SIG-M5 (cell line): ENCODE measurements around the gene LMF1.
"Not testable (repeated sequence)": the region's sequence is repeated elsewhere in the genome, so short reads cannot be mapped to it uniquely, and the experiment has no call there.

ENCODE experiments used
- DNase-seq: peaks from one replicate; lab custom pipeline; 2025; lab: John Stamatoyannopoulos, UW

LMF1 gene

DNA sequence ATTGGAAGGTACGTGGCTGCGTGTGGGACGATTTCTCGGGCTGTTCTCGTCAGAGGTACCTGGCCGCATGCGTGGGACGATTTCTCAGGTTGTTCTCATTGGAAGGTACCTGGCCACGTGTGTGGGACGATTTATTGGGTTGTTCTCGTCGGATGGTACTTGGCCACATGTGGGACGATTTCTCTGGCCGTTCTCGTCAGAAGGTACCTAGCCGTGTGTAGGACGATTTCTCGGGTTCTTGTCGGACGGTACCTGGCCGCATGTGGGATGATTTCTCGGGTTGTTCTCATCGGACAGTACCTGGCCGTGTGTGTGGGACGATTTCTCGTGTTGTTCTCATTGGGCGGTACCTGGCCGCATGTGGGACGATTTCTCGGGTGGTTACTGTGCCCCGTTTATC lies 120.1 kb downstream of the LMF1 start:
- no peak for DNase-seq

- no peak for DNase-seq
Observed at GRCh38 chr16:848510-849253, 122.1 kb downstream of the LMF1 start.

DNA sequence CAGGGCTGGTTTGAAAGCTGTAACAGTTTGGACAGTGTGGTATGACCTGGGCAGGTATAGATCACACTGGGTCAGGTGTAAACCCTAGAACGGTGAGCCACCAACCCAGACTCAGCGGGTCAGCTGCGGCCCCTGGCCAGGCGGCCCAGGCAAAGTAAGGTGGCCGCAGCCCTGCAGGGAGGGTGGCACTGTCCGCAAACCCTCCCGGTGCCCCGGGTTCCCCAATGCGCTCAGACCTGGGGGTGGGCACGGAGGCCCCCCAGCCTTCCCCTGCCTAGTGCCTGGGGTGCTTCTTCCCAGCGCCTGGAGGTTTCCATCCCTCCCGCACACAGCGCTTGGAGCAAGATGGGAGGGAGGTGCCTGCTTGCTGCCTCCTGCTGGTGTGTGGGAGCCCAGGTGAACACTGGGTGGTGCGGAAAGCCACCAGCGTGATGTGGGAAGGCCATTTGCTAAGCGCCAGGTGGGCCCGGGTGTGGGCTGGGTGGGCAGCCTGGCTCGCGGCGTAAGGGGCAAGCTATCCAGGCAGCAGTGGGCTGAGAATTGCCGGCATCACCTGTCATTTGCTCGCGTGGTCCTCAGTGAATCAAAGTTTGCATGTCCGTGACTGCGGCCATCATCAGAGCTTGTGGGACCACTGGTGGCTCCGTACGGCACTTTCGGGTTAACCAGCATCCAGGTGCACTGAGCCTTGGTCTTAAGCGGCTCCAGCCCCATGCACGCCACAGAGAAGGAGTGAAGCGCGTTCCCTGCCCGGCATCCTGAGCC lies 122.9 kb downstream of the LMF1 start:
- no peak for DNase-seq

DNA sequence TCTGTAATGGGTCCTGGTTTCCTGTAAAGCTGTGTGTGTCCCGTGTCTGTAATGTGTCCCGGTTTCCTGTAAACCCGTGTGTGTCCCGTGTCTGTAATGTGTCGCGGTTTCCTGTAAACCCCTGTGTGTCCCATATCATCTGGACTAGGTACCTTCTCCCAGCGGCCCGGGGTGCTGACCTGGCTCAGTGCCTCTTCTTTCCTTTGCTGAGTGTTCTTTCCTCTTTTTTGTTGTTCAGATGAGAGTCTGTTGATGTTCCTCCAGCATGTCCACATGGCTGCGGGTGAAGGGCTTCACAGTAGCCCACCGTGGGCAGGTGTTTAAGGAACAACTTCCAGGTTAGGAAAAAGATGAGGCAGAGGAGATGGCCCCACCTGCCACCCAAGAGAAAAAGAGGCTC lies 123.6 kb downstream of the LMF1 start:
- no peak for DNase-seq

DNA sequence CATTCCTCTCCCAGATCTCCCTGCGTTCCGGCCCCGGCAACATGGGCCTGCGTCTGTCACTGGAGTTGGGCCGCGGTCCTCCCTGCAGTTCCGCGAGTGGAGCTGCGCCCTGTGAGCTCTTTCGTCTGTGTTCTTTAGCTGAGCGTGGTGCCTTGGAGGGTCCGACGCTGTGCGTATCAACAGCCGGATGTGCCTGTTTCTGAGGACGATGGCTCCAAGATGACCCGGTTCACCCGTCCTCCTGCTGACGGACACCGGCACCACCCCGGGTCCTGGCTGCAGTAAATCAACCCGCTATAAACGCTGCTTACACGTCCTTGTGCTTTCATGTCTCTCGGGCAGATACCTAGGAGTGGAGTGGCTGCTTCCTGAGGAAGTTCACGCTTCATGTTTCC lies 125.4 kb downstream of the LMF1 start:
- DNase-seq, result no peak

DNA sequence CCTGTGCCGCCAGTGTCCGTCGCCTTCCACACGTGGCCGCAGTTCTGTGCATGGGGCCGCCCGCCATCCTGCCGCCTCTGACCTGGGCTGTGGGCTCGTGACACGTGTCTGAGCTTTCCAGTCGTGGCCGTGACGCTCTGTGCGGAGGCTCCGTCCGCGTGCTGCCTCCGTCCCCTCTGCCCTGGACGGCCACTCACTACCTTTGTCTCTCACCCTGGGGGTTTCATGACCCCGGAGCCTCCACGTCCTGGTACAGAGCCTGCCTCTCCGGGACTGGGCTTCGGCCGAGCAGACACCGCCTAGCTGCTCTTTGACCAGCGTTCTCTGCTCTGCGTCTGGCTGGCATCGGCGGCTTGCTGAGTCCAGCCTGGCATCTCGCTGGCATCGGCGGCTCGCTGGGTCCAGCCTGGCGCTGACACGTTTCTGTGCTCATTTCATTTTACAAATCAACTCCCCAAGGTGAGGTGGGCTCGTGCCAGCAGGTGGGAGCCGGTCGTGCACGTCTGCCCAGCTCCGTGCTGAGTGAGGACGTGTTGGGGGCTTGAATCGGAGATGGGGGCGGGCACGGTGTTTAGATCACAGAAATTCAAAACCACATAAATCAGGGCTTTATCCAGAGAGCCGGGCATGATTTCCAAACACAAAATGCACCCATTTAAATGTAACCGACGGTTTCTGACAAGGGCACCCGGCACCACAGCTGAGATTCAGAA lies 126.0 kb downstream of the LMF1 start:
- no peak for DNase-seq

- DNase-seq, result no peak
Observed at GRCh38 chr16:843771-844170, 127.0 kb downstream of the LMF1 start.

DNA sequence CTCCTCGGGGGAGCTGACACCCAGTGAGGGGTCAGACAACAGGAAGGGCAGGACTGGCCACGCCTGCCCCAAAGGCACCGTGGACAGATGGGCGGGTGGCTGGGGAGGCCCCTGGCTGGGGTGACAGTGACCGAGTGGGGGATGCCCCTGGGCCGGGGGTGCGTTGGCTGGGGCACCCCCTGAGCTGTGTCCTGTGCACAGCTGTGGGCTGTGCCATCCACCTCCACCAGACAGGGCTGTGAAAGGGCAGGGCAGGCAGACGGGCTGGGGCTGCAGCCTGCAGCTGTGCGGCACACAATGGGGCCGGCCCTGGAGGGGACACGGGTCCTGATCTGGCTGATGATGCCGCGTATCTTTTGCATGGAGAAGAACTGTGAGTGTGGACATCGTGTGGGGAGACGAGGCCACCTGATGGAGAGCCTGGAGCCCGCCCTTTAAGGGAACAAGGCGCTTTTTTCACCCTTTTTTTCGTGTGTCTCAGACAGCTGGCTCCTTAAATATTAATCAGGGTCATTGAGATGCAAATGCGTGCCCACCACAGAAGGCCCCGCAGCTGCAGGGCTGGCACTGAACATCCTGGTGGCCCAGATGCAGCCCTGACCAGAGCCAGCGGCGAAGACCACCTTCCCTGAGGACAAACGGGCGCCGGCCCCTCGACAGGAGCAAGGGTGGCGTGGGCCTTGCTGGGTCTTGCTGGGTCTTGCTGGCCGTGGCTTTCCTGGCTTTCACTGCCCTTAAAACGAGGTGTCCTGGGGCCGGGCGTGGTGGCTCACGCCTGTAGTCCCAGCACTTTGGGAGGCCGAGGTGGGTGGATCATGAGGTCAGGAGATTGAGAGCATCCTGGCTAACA lies 127.8 kb downstream of the LMF1 start:
- no peak for DNase-seq

DNA sequence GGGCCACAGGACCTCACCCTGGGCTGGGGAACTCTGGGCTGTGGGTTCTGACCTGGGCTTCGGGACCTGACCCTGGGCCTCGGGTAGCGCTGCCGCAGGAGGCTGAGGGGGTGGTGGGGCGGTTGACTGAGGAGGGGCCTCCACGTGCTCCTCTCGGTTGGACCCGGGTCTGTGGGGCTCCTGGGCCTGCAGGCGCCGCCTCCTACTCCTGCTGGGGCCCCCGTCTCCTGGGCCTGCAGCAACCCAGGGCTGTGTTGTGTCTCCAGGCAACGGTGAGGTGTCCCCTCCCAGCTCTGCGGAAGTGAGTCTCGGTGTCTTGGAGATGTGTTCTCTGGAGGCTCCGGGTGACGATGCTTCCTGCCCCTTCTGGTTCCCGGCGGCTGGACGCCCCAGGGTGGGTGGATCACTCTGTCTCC lies 128.7 kb downstream of the LMF1 start:
- no peak for DNase-seq

DNA sequence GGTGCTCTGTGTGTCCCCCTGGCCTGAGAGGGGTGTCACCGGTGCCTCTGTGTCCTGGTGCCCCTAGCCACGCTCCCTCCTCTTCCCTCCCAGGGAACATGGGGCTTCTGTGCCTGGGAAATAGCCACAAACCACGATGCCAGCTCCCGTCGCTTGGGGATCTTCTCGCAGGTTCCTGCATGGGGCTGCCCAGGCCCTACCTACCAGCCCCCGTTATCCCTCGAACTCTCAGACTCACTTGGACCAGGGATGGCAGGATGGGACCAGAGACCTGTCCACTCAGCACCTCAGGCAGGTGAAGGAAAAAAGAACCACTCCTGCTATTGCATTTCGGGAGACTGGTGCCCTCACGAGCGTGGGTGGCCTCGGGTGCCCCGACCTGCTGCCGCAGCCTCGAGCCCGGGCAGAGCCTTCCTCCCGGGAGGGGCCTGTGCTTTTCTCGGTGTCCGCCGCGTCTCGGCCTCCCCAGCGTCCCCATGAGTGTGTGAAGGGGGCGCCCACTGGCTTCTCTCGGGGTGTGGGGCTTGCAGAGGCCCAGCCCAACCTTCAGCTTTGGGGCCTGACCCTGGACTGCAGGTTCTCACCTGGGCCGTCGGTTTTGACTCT lies 129.2 kb downstream of the LMF1 start:
- DNase-seq, result no peak

DNA sequence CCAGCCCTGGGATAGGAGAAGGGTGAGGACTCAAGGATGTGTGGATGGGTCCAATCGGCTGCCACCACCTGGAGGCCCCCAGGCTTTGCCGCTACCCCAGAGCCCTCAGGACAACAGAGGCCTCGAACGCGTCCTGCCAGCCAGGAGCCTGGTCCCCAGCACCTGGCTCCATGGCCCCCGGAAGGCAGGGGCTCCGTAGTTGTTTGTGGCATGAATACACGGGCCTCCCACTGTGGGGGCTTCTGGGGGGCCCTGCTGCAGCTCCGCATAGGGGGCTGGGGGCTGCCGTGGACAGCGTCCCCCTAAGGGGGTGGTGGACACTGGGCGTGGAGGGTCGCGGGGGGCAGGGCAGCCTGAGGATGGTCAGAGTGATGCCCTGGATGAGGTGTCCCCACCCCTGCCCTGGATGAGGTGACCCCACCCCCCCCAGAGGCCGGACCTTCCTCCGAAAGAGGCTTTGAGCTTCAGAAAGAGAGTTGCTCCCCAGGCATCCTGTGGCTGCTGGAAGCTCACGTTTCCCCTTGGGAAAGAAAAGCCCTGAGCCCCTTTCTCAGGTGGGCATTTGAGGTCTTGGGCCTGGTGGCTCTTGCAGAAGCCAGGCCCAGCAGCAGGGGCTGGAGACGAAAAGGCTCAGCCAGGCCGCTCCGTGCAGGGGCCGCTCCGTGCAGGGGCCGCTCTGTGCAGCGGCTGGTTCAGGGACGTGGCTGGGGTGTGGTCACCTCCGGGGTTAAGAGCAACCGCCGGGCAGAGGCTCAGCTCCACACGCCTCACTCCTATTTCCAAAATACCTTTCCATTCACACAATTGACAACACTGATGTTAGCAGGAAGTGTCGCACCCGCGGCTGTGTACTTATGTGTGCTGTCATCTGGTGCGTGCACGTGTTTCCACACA lies 130.0 kb downstream of the LMF1 start:
- DNase-seq, result no peak

GRCh38 chr16:839643-840408 lies 131.0 kb downstream of the LMF1 start:
- no peak for DNase-seq

GRCh38 chr16:838741-839140 lies 132.0 kb downstream of the LMF1 start:
- DNase-seq, result no peak

- not testable (repeated sequence) for DNase-seq
Observed at GRCh38 chr16:836822-837221, 134.0 kb downstream of the LMF1 start.

DNA sequence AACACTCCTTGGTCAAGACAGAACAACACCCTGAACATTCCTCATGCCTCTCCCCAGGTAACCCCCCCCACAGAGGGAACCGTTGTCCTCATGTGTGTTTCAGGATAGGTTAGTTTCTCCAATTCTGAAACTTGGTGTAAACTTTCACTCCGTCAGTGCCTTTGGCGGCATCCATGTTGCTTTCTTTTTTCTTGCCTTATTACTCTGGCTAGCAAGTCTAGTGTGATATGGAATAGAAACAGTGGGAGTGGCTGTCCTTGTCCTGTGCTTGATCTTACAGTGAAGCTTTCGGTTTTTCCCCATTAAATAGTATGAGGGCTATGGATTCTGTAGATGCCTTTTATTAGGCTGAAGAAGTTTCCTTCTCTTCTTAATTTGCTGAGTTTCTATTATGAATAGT lies 134.6 kb downstream of the LMF1 start:
- DNase-seq, result no peak

- DNase-seq, result no peak
Observed at GRCh38 chr16:835373-835772, 135.4 kb downstream of the LMF1 start.

DNA sequence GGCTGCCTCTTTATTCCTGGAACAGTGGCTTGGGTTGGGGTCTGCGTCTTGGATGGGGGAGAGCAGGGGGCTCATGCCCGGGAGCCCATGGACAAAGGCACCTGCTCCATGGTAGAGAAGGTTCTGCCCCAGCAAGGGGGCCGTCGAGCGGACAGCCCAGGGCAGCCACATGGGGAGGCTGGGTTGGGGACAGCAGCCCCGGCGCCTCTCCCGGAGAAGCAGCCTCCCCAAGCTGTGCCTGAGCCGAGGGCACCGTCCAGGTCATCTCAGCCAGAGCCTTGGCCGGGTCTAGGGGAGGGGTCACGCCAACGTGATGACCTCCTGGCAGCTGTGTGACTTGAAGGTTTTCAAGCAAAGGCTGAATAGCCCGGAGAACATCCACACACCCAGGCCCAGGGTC lies 137.4 kb downstream of the LMF1 start:
- no peak for DNase-seq

DNA sequence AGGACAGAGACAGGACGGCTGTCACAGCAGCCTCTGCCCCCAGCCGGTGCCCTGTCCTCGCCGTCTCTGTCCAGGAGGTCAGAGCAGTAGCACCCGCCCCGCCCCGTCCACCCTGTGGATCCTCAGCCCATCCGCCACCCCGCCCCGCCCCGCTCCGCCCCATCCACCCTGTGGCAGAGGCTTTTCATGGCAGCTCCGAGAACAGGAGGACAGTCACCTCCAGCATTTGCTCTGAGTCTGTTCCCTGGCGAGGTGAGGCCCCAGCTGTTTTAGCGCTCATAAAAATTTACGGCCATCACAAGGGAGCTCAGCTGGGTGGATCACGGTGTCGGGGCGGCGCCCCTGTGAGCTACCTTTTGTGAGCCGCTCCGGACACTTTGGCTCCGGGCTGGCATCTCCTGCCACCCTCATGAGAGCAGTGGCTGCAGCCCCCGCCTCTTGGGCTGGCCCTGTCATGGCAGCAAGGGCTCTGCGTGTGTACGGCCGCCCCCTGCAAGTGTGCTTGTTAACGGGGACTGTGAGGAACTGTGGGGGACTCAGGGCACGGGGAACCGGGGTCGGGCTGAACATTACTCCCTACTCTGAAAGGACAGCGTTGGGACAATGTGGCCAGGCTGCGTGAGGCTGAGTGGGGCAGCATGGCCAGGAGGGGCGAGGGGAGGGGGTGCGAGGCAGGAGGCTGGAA lies 138.0 kb downstream of the LMF1 start:
- no peak for DNase-seq
